DOHH2 (cell line): ENCODE results near the gene GSG1L2.

Experiments
- H3F3A ChIP-seq: fragments of 200-600 bp; sonication (generic), shearing (Covaris generic); 2 replicates; pipeline ENCODE4 v1.6.0; 2016; ENCODE audit warnings: antibody characterized with exemption, mild to moderate bottlenecking; ENCODE audit not compliant: control insufficient read depth, insufficient read depth
- H3K27ac ChIP-seq: fragments of 200-600 bp; sonication (generic); 2 replicates; pipeline ENCODE4 v1.5.1; 2014; ENCODE audit warnings: low read depth, mild to moderate bottlenecking, low read length, moderate library complexity
- H3K27me3 ChIP-seq: fragments of 200-600 bp; sonication (generic); 2 replicates; pipeline ENCODE4 v1.6.1; 2014; ENCODE audit warnings: mild to moderate bottlenecking, low read length, mixed read lengths; ENCODE audit not compliant: control insufficient read depth
- H3K36me3 ChIP-seq: fragments of 200-600 bp; sonication (generic); 2 replicates; pipeline ENCODE4 v1.6.1; 2014; ENCODE audit warnings: mild to moderate bottlenecking, low read length, moderate library complexity, mixed read lengths; ENCODE audit not compliant: control insufficient read depth
- H3K4me1 ChIP-seq: fragments of 200-600 bp; sonication (generic); 2 replicates; pipeline ENCODE4 v1.6.1; 2014; ENCODE audit warnings: mild to moderate bottlenecking, low read length, mixed read lengths; ENCODE audit not compliant: control insufficient read depth
- H3K4me2 ChIP-seq: fragments of 200-600 bp; sonication (generic); 2 replicates; pipeline ENCODE4 v1.6.0; 2014; ENCODE audit warnings: mild to moderate bottlenecking, low read length, moderate library complexity
- H3K4me3 ChIP-seq: fragments of 200-600 bp; sonication (generic); 2 replicates; pipeline ENCODE4 v1.5.1; 2014; ENCODE audit warnings: mild to moderate bottlenecking, low read length, mixed read lengths
- H3K79me2 ChIP-seq: fragments of 200-600 bp; sonication (generic); 2 replicates; pipeline ENCODE4 v1.6.1; 2014; ENCODE audit warnings: mild to moderate bottlenecking, low read length, mixed read lengths; ENCODE audit not compliant: control insufficient read depth
- H3K9me2 ChIP-seq: fragments of 200-600 bp; sonication (generic); replicated peaks from 2 replicates; pipeline ENCODE4 v1.6.1; 2014; ENCODE audit warnings: mild to moderate bottlenecking, low read length, mixed read lengths; ENCODE audit not compliant: control insufficient read depth
- H3K9me3 ChIP-seq: fragments of 200-600 bp; sonication (generic); 2 replicates; pipeline ENCODE4 v1.6.1; 2014; ENCODE audit warnings: antibody characterized with exemption, low read length, mixed read lengths; ENCODE audit not compliant: control insufficient read depth, insufficient read depth
- H4K20me1 ChIP-seq: fragments of 200-600 bp; sonication (generic); 2 replicates; pipeline ENCODE4 v1.6.0; 2014; ENCODE audit warnings: low read depth, mild to moderate bottlenecking, antibody characterized with exemption, low read length, moderate library complexity; ENCODE audit not compliant: control insufficient read depth, insufficient read depth
- CTCF ChIP-seq: fragments of 200-600 bp; sonication (generic); IDR thresholded peaks from one replicate; pipeline ENCODE4 v1.5.1; 2014; ENCODE audit warnings: antibody characterized with exemption, mild to moderate bottlenecking, low read depth, low read length; ENCODE audit not compliant: poor library complexity, severe bottlenecking
- EZH2phosphoT487 ChIP-seq: fragments of 200-600 bp; sonication (generic); IDR thresholded peaks from 2 replicates; pipeline ENCODE4 v1.6.1; 2017; ENCODE audit warnings: borderline replicate concordance, mild to moderate bottlenecking, antibody characterized with exemption, low read length, moderate library complexity, mixed read lengths

GSG1L2 gene

GRCh38 chr17:9780552-9780951, 41.3 kb downstream of the GSG1L2 start:
- Histone ChIP-seq H3K4me3 (no peak overlapping the region), H3K4me1 (no peaks in the 10 kb centered on the region), H3K9me2 (no peaks in the 10 kb centered on the region), H3K36me3 (no peaks in the 10 kb centered on the region), H3F3A (no peaks in the 10 kb centered on the region), H3K27ac (no peak overlapping the region), H3K9me3 (no peaks in the 10 kb centered on the region), H4K20me1 (no peaks in the 10 kb centered on the region), H3K79me2 (no peaks in the 10 kb centered on the region), H3K4me2 (no peak overlapping the region), H3K27me3 (no peaks in the 10 kb centered on the region)
- no peak for TF ChIP-seq CTCF
- TF ChIP-seq EZH2phosphoT487: no peak

- H3K4me3 ChIP-seq: no peak overlapping the region
- H3K9me2 ChIP-seq: no peaks in the 10 kb centered on the region
- H3K27ac ChIP-seq: no peak overlapping the region
- H3F3A ChIP-seq: no peaks in the 10 kb centered on the region
- no peaks in the 10 kb centered on the region for H3K27me3 ChIP-seq
- TF ChIP-seq CTCF (no peak), EZH2phosphoT487 (no peak)
- no peaks in the 10 kb centered on the region for H3K4me1 ChIP-seq
- no peaks in the 10 kb centered on the region for H3K9me3 ChIP-seq
- H3K79me2 ChIP-seq: no peaks in the 10 kb centered on the region
- no peak overlapping the region for H3K4me2 ChIP-seq
- no peaks in the 10 kb centered on the region for H4K20me1 ChIP-seq
- no peaks in the 10 kb centered on the region for H3K36me3 ChIP-seq
Observed at GRCh38 chr17:9776911-9777310, 45.0 kb downstream of the GSG1L2 start.

- no peak overlapping the region for H3K4me2 ChIP-seq
- H4K20me1 ChIP-seq: no peaks in the 10 kb centered on the region
- no peaks in the 10 kb centered on the region for H3K27me3 ChIP-seq
- TF ChIP-seq CTCF (no peak), EZH2phosphoT487 (no peak)
- no peaks in the 10 kb centered on the region for H3K79me2 ChIP-seq
- no peaks in the 10 kb centered on the region for H3K9me3 ChIP-seq
- H3K4me1 ChIP-seq: no peaks in the 10 kb centered on the region
- no peaks in the 10 kb centered on the region for H3K36me3 ChIP-seq
- no peaks in the 10 kb centered on the region for H3K9me2 ChIP-seq
- no peak overlapping the region for H3K27ac ChIP-seq
- no peaks in the 10 kb centered on the region for H3F3A ChIP-seq
- no peak overlapping the region for H3K4me3 ChIP-seq
Observed at GRCh38 chr17:9772658-9773057, 49.2 kb downstream of the GSG1L2 start.

DNA sequence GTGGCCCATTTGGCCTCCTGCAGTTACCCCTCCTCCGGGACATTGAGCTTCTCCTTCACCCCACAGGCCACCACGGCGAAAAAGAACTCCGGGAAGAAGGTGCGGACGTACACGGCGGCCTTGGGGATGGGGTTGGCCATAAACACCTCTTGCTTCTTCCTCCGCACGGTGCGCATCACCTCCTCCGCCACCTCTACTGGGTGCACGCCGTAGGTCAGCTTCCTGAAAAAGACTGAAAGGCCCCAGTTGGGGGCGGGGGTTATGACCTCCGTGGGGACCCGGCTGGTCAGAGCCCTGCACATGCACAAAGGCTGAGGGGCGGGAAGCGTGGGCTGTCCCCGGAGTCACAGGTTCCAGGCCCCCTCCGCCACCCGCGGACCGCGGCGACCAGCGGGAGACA, 50.4 kb downstream of the GSG1L2 start:
- H3K27ac ChIP-seq: no peak overlapping the region
- H3K9me3 ChIP-seq: no peaks in the 10 kb centered on the region
- H3K4me2 ChIP-seq: no peak overlapping the region
- H3K9me2 ChIP-seq: no peaks in the 10 kb centered on the region
- no peak overlapping the region for H3K4me3 ChIP-seq
- H3K36me3 ChIP-seq: no peaks in the 10 kb centered on the region
- no peaks in the 10 kb centered on the region for H3K79me2 ChIP-seq
- no peaks in the 10 kb centered on the region for H3K4me1 ChIP-seq
- no peaks in the 10 kb centered on the region for H4K20me1 ChIP-seq
- H3K27me3 ChIP-seq: no peaks in the 10 kb centered on the region
- TF ChIP-seq CTCF: no peak
- no peaks in the 10 kb centered on the region for H3F3A ChIP-seq
